Hematopoietic multipotent progenitor cell treated with erythropoietin and hydrocortisone succinate and interleukin-3 and kit ligand, for 6 days (in vitro differentiated cells): Measurements from ENCODE around the gene ZSWIM4.
"Not testable (repeated sequence)": the region's sequence is repeated elsewhere in the genome, so short reads cannot be mapped to it uniquely, and the experiment has no call there.

Experiments used
- DNase-seq: peaks from one replicate; pipeline ENCODE4 v3.0.0-alpha.2; 2015

Gene ZSWIM4

DNA sequence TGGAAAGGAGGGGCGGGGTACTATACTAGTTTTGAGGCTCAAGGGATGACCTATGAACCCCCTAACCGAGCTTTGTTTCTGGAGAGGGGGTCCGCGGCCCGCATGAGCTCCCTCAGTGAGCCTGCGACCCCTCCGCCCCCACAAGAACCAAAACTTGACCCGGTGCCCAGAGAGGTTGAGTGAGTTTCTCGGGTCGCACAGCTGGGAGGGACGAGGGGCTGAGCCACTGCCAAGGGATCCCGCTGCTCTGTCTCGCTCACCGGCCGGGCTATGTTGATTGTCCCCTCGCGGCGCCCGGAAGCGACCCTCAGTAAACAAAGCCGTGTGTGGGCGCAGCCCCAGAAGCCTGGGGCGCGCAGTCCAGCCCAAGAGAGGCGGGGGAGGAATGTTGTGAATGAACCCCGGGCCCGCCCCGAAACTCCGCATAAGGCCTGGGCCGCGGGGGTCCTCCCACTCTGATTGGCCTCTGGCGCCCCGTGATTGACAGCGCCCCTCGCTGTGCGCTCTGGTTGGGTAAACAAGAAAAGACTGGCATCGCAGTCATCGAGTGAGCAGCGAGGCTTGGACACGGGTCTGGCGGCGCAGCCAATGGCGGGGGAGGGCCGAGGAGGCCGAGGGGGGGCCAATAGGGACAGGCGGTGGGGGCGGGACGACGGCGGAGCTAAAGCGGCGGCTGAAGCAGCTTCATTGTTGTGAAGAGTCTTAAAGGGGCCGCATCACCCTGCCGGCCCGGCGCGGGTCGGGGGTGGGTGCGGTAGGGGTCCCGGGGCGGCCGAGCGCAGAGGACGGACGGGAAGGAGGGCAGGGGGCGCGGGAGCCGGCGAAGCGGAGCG, at the start of gene ZSWIM4:
ZSWIM4 (plus strand) TSS at position 687 of the 833 bp plus-strand sequence. CDS start 206 bp downstream, outside the sequence.
- peak; percentile 100 for DNase-seq

DNA sequence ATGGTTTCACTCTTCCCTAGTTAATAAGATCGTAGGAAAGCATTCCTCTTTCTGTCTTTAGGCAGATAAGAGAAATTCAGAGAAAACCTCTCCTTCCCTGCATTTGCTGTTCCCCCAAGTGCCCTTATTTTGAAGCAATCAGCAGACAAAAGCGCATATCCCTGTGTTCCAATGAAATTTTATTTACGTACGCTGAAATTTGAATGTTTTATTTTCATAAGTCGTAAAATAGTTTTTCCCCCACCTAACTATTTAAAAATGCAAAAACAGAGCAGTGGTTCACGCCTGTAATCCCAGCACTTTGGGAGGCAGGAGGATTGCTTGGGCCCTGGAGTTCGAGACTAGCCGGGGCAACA, 48.2 kb upstream of the ZSWIM4 start:
- no peak for DNase-seq

DNA sequence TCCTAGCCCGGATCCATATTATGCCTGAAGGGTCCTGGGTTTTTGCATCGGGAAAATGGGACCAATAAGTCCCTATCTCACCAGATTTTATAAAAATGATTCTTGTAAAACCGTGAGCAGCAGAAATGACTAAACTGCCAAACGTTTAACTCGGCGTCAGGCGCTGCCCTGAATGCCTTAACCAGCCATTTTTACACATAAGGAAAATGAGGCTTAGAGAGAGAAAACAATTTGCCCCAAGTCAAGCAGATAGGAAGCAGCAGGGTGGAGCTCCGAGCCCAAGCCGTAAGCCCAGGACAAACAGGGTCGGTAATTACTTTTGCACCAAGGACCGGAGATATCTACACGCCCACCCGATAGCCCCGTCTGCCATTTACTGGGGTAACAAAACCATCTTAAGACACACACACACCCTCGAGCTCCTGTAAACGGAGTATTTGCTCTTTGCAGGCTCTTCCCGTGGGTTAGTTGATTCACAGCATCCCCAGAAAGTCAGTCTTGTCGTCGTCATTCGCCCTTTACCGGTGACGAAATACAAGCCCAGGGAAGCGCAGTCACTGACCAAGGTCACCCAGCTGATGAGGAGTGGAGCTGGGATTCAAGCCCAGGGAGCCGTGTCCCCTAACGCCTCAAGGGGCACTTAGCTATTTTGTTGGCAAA, 46.9 kb upstream of the ZSWIM4 start:
- peak; percentile 42 for DNase-seq

DNA sequence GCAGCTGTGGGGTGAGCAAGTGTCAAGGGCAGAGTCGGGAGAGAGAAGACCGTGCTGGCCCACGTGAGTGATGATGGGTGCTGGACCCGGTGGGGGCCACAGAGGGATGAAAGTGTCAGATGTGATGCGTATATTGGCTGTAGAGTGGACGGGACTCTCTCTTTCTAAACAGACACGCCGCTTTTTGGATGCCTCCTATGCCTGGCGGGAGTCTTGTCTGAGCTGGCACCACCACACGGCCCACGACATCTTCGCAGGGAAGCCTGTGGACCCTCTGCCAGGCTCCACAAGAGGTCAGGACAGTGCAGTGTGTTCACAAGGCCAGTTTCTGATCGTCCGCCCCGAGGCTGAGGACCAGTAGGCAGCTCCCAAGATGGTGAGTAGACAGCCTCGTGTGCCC, 43.8 kb upstream of the ZSWIM4 start:
- no peak for DNase-seq

DNA sequence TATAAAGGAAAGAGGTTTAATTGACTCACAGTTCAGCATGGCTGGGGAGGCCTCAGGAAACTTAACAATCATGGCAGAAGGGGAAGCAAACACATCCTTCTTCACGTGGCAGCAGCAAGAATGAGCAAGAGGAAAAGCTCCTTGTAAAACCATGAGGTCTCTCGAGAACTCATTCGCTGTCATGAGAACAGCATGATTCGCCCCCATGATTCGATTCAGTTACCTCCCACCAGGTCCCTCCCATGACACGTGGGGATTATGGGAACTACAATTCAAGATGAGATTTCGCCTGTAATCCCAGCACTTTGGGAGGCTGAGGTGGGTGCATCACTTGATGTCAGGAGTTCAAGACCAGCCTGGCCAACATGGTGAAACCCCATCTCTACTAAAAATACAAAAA, 41.6 kb upstream of the ZSWIM4 start:
- not testable (repeated sequence) for DNase-seq

DNA sequence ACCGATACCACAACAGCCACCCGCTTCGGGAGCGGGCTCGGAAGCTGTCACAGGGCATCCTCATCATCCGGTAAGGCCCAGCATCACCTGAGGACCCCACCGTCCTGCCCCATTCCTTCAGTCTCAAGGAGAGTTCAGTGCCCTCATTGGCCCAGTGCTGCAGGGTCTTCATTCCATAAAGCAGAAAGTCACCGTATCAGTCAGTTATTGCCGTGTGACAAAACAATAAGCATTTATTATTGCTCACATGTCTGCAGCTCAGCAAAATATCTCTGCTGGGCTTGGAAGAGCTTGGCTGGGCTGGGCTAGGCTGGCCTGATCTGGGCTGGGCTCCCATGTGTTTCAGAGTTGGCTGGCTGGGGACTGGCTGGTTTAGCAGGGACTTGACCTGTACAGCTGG, 39.0 kb upstream of the ZSWIM4 start:
- DNase-seq: no peak

DNA sequence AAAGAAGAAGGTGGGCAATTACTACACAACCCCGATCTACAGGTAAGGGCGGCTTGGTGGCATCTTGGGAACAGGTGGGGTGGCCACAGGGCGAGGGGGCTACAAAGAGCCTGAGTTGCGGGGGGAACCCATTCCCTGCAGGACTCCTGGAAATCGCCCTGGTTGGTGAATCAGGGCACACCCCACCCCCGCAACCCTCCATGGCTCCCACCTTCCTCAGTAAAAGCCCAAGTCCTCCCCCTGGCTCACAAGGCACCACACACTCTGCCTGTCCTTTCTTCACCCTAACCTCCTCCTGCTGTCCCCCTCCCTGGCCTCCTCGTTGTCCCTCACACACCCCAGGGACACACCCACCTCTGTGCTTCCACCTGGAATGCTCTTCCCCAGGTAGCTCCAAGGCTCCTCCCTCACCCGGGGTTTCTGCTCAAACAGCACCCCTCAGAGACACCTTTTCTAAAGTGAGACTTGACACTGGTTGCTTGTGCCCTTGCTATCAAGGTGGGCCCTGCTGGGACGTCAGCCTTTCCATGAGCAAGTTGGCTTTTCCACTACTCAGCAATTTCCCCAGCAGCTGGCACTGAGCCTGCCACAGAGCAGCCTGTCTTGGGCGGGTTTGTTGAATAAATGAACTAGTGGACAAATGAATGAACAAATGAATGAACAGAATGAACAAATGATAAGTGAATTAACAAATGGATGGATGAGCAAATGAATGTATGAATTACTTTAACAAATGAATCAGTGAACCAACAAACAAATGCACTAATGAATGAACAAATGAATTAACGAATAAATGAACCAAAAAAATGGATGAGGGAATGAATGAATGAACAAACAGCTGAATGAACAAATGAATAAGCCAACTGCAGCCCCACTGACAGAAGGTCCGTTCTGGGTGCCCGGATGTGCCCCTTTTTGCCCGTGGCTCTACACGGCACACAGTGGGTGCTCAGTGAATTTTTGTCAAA, 37.2 kb upstream of the ZSWIM4 start:
- no peak for DNase-seq

DNA sequence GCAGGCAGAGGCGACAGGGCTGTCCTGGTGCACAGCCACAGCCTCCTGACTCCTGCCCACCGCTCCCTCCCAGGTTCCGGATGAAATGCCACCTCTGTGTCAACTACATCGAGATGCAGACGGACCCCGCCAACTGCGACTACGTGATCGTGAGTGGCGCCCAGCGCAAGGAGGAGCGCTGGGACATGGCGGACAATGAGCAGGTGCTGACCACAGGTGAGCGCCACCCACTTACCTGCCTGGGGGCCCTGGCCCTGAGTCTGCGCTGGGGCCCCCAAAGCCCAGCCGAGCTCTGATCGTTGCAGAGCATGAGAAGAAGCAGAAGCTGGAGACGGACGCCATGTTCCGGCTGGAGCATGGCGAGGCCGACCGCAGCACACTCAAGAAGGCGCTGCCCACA, 36.4 kb upstream of the ZSWIM4 start:
- no peak for DNase-seq

DNA sequence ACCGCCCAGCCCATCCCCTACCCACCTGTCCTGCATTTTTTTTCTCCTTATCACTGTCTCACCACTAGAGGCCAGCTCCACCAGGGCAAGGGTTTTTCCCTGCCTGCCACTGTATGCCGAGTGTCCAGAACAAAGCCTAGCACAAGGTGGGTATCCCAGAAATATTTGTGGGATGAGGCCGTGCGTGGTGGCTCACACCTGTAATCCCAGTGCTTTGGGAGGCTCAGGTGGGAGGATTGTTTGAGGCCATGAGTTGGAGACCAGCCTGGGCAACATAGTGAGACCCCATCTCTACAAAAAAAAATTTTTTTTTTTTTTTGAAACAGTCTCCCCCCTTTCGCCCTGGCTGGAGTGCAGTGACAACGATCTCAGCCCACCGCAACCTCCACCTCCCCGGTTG, 33.8 kb upstream of the ZSWIM4 start:
- no peak for DNase-seq

DNA sequence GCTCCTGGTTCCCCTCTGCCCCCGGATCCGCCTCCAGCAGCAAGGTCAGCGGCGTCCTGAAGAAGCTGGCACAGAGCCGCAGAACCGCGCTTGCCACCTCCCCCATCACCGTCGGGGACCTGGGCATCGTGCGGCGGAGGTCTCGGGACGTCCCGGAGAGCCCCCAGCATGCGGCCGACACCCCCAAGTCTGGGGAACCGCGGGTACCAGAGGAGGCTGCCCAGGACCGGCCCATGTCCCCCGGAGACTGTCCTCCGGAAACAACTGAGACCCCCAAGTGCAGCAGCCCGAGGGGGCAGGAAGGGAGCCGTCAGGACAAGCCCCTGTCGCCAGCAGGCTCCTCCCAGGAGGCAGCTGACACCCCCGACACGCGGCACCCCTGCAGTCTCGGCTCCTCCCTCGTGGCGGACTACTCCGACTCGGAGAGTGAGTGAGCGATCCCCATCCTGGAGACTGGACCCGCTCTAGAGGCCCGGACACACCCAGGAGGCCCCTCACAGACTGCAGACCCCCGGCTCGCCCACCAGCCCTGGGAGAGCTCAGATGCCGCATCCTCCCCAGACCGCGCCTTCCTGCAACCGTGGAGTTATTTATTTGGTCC, 32.5 kb upstream of the ZSWIM4 start:
- DNase-seq: no peak

DNA sequence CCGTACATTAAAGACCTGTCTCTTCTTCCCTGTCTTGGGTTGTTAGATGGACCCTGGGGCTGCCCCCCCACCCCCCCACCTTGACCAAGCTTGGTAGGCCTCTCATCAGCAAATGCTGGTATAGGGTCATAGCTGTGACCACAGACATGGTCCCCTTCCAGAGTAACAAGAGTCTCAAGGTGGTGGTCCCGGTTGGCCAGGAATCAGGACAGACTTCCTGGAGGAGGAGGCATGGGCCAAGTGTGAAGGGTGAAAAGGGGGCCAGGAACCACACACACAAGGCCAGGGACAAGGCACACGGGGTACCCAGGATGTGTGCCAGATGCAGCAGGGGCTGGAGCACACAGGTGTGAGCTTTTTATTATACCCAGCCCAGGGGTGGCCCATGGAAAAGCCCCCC, 32.0 kb upstream of the ZSWIM4 start:
- no peak for DNase-seq

DNA sequence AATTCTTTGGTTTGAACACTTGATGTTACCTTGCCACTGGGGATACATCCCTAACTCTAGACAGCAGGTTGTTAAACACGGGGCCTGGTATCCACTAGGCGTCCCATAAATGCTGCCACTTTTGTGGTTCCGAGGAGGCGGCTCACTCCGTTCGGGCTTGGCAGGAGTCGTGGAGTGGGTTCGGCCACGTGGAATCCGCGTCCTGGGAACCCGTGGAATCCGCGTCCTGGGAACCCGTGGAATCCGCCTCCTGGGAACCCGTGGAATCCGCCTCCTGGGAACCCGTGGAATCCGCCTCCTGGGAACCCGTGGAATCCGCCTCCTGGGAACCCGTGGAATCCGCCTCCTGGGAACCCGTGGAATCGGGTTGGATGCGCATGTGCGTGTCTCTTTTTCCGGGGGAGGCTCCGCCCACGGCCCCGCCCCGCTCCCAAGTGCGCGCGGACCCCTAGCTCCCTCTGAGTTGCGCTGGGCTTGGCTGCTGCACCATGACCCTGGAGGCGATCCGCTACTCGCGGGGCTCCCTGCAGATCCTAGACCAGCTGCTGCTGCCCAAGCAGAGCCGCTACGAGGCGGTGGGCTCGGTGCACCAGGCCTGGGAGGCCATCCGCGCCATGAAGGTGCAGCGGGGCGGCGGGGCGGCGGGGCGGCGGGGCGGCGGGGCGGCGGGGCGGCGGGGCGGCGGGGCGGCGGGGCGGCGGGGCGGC, 31.0 kb upstream of the ZSWIM4 start, which contains the start of gene MRI1:
MRI1 (plus strand) TSS at position 422 of the 707 bp plus-strand sequence; CDS start at position 489, 67 bp downstream.
- DNase-seq: peak; percentile 82

DNA sequence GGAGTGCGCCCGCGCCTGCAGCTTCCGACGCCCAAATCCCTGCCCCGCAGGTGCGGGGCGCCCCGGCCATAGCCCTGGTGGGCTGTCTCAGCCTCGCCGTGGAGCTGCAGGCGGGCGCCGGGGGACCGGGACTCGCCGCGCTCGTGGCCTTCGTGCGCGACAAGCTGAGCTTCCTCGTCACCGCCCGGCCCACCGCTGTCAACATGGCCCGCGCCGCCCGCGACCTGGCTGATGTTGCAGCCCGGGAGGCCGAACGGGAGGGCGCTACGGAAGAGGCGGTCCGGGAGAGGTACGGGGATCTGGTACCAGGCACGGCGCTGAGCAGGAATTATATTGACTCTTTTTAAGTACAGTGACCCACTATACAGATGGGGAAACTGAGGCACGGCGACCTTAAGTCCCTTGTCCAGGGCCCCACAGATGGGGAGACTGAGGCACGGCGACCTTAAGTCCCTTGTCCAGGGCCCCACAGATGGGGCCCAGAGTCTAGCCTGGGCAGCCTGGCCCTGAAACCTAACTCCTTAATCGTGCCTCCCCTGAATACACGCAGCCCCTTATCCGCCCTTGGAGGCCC, 30.3 kb upstream of the ZSWIM4 start:
- peak; percentile 55 for DNase-seq

DNA sequence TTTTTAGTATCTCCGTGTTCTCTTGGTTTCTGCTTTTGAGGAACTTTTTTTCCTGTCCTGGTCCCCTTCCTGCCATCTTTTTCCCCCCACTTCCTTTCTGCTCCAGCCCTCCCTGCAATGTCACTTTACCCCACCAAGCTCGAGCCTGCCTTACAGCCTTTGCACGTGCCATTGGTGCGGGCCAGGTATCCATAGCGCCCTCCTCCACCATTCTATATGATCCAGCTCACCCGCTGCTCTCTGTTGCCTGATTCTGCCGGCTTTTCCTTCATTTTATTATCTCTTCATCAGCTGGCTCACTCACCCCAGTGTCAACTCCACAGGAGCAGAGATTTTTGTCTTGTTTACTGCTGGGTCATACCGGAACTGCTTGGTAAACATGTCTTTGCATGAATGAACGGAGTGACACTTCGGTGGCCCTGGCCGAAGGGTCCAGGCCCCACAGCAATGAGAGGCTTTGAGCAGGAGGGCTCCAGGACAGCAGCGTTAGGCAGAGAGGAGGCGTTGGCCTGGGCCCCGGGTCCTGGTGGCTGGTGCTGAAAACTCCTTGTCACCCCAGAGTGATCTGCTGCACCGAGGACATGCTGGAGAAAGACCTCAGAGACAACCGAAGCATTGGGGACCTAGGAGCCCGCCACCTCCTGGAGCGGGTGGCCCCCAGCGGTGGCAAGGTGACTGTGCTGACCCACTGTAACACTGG, 29.7 kb upstream of the ZSWIM4 start:
- DNase-seq: peak; percentile 27

DNA sequence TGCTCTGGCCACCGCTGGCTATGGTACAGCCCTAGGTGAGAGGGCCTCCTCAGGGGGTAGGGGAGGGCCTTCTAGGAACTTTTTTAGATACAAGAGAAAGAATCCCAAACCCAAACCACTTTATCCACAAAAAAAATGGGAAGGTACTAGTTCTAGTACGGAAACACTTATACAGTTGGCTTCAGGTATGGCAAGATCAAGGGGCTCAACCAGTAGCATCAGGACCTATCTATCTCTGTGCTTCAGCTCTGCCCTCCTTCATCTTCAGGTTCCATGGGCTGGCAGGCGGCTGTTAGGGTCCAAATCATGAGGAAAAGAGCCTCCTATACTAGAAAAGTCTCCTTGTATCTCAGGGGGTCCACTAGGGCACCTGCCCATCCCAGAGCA, 29.2 kb upstream of the ZSWIM4 start:
- no peak for DNase-seq

DNA sequence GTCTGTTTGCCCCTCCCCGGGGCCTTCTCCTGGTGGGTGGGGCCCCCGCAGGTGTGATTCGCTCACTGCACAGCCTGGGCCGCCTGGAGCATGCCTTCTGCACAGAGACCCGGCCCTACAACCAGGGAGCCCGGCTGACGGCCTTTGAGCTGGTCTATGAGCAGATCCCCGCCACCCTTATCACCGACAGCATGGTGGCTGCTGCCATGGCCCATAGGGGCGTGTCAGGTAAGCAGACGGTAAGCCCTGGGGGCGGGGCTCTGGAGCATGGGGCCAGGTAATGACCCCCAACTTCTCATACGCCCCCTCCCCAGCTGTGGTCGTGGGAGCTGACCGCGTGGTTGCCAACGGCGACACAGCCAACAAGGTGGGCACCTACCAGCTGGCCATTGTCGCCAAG, 26.7 kb upstream of the ZSWIM4 start:
- DNase-seq: no peak

DNA sequence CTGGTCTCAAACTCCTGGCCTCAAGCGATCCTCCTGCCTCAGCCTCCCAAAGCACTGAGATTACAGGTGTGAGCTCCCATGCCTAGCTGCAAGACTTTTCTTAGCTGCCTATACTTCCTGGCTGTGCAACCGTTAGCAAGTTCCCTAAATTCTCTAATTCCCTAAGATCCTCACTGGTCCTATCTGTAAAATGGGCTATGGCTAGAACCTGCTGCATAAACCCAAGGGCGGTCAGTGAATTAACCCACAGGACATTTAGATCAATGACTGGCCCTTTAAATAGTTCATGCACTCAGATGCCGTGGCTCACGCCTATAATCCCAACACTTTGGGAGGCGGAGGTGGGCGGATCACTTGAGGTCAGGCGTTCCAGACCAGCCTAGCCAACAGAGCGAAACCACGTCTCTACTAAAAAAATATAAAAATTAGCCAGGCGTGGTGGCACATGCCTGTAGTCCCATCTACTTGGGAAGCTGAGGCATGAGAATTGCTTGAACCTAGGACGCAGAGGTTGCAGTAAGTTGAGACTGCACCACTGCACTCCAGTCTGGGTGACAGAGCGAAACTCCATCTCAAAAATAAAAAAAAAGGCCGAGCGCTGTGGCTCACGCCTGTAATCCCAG, 25.1 kb upstream of the ZSWIM4 start:
- no peak for DNase-seq

DNA sequence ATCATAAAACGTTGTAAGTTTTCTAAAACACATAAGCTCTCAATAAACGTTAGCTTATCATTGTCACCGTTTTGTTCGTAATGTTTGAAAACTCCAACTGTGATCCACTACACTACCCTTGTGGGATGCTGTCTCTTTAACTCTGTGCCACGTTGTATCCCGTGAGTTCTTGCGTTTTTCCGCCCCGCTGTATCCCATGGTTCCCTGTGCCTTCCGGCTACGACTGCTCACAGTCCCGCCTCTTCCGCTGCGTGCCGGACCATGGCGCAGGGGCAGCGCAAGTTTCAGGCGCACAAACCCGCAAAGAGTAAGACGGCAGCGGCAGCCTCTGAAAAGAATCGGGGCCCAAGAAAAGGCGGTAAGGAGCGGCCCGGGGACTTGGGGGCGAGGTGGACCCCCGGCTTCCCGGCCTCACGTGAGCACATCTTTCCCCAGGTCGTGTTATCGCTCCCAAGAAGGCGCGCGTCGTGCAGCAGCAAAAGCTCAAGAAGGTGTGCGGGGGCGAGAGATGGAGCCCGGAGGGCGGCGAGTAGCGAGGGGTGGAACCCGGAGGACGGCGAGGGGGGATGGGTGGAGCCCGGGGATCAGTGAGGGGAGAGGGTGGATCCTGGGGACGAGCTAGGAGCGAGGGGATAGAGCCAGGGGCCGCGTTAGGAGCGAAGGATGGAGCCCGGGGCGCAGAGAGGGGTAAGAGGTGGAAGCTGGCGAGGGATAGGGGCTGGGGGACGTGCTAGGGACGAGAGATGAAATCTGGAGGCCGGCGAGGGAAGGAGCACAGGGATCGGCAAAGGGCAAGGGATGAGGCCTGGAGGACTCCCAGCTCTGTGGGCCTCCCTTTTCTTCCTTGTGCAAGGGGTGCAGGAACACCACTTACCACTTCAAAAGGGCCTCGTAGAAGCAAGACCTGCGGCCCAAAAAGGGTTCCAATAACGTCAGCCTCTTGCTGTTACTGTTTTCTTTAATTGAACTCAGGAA, 20.7 kb upstream of the ZSWIM4 start, which contains the start of gene C19orf53:
C19orf53 (plus strand) TSS at position 240 of the 975 bp plus-strand sequence; CDS start at position 262, 22 bp downstream.
- DNase-seq: peak; percentile 96

DNA sequence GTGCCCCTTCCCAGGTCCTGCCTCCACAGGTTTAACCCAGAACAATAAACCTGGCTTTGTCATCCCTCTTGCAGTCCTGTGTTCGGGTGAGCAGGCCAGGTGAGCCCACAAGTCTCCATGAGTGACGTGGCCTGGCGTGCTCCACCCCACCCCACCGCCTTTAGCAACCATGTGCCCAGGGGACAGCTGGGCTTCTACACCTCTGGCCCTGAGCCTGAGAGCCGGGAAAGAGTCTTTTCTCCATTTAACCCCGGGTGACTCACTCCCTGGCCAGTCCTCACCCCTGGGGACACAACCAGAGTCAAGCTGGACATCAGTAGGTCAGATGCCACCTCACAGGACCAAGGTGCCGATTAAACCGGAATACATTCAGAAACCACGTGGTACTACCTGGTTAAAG, 16.8 kb upstream of the ZSWIM4 start:
- no peak for DNase-seq
